ENCODE measurements around the gene ESD.
"Not testable (repeated sequence)": the region's sequence is repeated elsewhere in the genome, so short reads cannot be mapped to it uniquely, and the experiment has no call there.

Gene ESD

DNA sequence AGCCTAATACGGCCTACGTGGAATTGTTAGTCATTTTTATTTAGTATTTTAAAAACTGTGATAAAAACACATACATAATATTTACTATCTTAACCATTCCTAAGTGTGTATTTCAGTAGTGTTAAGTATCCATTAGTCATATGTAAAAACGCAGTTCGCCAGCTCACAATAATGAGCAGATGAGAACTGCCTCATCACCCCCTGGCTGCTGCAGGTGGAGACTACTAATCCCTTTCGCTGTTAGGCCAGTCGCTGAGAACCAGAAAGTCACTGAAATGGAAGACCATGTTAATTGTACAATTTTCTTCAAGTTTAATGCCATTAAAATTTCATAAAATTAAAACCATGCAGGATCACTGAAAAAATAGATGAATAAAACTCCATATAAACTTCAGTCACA, 1.6 kb downstream of the ESD start:
- DNase-seq (ENCODE audit: low read depth): no peak

DNA sequence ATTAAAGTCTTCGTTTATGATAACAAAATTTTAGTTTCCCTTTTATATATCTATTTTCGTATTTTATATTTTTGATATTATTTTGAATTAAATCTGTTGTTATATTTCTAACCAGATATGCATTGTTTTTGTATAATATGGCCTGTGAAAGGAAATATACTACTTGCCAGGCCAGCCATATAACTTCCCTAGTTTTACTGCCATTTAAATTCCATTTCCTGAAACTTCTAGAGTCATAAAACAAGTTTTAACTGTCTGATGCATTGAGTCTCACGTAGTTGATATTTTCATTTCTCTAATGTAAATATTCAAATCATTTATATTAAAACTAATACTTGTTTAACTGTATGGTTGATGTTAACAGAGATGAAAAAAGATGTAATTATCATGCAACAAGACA, 13.5 kb downstream of the ESD start:
- no peak for DNase-seq (ENCODE audit: low read depth)

- no peak for DNase-seq (ENCODE audit: low read depth)
Observed at GRCh38 chr13:46782691-46783090, 14.3 kb downstream of the ESD start.

- no peak for DNase-seq (ENCODE audit: low read depth)
Observed at GRCh38 chr13:46782066-46782465, 14.9 kb downstream of the ESD start.

DNA sequence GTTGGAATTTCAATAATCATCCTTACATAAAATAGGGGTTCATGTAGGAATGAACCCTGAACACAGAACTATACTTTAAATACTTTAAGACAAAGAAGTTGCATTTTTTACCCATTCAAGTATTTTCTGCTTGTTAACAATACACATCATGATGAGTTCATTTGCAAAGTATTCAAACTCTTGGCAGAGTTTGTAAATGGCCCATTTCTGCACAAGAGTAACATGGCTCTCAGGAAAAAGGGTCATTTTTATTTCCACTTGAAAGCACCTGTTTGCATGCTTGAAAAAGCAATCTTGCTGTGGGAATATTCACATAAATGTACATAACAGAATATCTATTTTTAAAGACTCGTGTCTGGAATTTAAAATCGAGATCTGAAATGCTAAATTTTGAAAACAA, 18.1 kb downstream of the ESD start:
- no peak for DNase-seq (ENCODE audit: low read depth)

GRCh38 chr13:46778095-46778494, 18.9 kb downstream of the ESD start:
- no peak for DNase-seq (ENCODE audit: low read depth)

DNA sequence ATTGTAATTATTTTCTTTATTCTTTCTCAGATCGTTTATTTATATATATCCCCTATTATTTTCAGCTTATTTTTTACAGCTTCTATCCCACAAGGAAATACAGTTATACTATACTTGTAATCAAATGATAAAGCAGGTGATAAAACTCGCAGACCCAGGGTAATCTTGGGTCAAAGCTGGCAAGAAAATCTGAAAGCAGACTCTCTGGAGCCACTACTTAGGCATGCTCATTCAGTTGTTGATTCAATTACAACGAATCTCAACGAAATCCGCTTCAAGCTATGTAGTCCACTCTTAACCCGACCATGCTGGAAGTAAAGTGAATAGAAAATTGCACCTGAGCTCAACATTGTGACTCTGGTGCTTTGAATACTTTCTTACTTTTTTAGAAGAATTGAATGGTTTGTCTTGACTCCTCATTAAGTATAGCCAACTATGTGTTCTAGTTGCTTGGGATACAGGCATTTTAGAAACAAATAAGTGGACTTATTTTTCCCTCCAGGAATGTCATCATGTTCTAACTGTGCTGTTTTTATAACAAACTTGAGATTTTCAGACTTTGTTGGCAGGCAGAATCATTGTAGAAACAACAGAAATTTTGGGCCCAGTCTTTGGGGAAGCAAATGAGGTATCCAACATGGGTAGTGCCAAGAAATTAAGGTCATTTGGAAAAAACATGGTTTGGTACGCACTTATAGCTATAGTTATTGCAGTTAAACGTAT, 21.4 kb downstream of the ESD start:
- no peak for DNase-seq (ENCODE audit: low read depth)

DNA sequence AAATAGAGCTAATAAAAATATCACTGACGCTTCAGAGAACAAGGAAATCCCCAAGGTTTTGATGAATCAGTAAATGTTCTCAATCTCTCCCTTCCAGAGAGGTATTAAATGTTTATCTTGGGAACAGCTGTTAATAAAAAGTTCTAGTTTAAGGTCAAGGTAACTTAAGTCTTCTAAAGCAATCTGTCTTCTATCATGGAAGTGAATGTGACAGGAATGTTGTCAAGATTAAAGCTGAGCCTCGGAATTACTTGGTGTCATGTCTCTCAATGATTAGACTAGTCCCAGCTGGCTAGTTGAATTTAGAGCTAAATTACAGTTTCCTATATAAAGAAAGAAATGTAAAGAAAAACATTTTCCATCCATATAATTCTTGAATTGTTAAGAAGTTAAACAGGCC, 23.4 kb downstream of the ESD start:
- no peak for DNase-seq (ENCODE audit: low read depth)

DNA sequence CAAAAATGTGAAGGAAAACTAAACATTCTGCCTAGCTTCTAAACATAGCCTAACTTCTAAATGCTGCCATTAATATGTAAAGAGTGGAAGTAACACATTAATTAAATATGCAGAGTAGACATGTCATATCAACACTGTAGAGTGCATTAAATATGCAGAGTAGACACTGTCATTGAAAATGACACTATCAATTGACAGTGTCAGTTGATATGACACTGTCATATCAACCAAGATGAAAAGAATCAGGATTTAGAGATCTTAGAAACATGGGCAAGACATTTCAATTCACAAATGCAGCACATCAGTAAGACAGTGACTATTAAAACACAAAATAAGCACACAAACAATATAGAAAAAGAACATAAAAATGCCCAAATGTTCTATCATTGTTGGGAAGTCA, 25.3 kb downstream of the ESD start:
- no peak for DNase-seq (ENCODE audit: low read depth)

- DNase-seq (ENCODE audit: low read depth): not testable (repeated sequence)
Observed at GRCh38 chr13:46769925-46770324, 27.0 kb downstream of the ESD start.

GRCh38 chr13:46761866-46762265, 35.1 kb downstream of the ESD start:
- no peak for DNase-seq (ENCODE audit: low read depth)

DNA sequence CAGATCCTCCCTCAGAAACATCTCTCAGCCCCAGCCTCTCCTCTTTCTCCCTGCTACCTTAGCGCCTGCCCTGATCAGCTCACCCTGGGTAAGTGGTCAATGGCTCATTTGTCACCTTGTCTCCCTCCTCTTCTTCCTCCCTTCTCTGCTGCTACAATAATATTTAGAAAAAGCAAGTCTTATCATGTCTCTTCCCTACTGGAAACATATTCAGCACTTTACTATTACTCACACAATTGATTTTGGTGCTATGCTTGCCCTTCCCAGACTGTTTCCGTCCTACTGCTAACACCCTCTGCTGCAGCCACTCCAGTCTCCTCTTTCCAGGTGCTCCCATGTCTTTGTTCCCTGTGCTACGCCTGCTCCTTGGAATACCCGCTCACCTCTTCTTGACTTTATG, 35.8 kb downstream of the ESD start:
- no peak for DNase-seq (ENCODE audit: low read depth)

- no peak for DNase-seq (ENCODE audit: low read depth)
Observed at GRCh38 chr13:46759846-46760245, 37.1 kb downstream of the ESD start.

DNA sequence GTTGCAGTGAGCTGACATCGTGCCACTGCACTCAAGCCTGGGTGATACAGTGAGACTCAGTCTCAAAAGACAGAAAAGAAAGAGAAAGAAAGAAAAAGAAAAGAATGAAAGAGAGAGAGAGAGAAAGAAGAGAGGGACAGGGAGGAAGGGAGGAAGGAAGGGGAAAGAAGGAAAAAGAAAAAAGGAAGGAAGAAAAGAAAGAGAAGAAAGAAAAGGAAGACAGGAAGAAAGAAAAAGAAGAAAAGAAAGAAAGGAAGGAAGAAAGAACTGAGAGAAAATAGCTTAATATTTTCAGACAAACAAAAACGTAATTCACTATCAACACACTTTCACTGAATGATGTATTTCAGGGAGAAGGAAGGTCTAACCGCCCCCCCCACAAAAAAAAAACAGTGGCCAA, 39.3 kb downstream of the ESD start:
- DNase-seq (ENCODE audit: low read depth): no peak

GRCh38 chr13:46756977-46757376, 40.0 kb downstream of the ESD start:
- DNase-seq (ENCODE audit: low read depth): no peak

GRCh38 chr13:46755508-46755907, 41.5 kb downstream of the ESD start:
- not testable (repeated sequence) for DNase-seq (ENCODE audit: low read depth)

DNA sequence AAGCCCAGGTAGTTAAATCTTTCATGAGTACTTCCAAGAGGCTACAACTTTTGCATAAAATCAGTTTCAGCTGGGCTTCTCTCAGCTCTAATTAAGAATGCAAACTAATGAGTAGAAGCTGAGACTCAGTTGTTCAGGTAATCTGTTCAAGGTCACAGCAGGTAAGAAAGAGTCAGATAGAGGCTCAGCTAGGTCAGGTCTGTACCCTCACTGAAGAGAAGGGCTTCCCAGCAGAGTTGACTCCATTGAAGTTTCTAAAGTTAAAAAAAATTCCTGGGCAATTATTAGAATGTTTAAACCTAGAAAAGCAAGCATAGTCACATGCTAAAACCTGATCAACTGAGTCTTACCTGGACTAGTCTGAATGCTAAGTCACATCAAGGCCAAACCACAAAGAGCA, 42.1 kb downstream of the ESD start:
- DNase-seq (ENCODE audit: low read depth): no peak

DNA sequence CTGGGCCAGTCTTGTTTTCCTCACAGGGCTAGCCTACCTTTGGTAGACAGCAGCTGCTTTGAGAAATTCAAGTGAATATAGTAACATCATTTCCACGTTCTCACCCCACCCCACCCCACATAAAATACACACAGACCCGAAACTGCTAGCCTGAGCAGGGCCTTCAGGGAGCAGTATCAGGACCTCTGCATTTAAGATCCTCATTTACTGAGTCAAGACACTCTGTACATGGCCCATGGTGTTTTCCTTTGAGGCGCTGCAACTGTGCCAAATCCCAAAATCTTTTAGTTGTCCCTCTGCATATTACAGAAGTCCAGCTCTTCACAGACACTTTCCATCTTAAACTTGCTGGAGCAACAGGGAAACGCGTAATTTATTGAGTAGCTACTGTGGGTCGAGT, 43.0 kb downstream of the ESD start:
- no peak for DNase-seq (ENCODE audit: low read depth)

GRCh38 chr13:46753137-46753536, 43.8 kb downstream of the ESD start:
- DNase-seq (ENCODE audit: low read depth): no peak

DNA sequence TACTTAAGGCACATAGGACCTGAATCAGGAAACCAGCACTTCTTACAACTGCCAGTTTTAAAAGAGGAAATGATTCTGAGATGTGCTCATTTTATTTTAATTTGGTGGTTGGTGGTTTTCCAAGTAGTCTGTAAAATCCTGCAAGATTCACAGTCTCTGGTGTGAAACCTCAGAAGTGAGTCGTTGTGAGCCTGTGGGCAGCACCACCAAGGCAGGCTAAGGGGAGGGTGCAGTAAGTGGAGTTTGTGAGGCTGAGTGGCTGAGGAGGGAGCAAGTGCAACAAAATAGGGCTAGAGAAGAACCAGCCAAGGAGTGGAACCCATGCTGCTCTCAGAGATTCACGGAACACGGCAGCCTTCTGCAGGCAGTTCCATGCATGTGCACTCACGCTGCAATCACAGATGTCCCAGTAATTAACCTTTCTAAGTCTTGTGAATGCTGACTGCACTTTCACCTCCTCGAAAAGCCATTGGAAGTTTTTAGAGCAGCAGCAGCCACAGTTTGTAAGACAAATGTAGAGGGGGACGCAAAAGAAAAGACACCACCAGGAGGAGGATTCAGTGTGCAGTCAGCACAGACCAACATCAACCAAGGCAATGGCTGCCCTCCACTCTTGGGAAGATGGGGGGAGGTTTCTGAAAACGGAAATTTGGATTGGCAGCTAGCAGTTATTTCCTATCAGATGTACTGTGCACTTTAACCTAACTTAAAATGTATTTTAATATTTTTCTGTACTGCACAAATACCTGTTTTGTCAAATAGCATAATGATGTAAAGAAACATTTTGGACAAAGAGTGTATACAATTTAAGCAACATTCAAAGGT, 44.9 kb downstream of the ESD start:
- peak; percentile 21 for DNase-seq (ENCODE audit: low read depth)

DNA sequence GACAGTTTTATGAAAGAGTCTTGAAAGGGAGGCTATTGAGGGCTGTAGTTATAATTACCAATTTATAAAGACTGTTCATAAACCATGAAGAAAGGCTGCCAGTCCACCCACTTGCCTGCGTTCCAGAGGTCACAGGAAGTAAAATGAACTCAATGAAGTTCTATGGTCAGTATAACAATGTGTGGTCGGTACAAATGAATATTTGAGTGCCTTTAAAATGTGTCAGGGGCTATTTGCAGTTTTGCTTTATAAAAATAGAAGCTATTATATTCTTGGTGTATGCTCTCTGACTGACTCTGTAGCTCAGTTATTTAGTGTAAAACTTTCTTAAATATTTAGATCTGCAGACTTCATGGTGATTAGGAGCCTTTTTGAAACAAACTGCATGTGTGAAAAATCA, 47.0 kb downstream of the ESD start:
- no peak for DNase-seq (ENCODE audit: low read depth)

DNA sequence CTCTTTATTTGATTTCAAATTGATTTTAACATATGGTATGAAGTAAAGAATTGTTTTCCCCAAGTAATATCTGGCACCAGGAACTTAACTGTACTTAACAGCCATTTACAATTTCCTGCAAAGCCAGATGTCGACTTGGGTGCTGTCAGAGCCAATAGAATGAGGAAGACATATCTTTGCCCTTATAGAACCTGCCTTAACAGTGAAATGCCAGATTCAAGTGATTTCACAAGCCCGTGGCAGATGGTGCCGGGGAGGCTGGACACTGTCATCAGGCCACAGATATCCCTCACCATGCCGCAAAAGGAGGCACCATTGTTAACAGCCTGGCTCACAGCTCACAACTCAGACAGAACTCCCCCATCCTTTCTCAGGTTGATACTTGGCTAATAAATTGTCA, 48.7 kb downstream of the ESD start:
- no peak for DNase-seq (ENCODE audit: low read depth)

- no peak for DNase-seq (ENCODE audit: low read depth)
Observed at GRCh38 chr13:46747031-46747820, 49.7 kb downstream of the ESD start.
